Duodenal mucosa (tissue), 2 donors: ENCODE results near the gene DDX51.

ENCODE experiments used
- H3K27ac ChIP-seq: one replicate; pipeline ENCODE4 v1.7.0; 2013; ENCODE audit warnings: low read depth, low read length
- H3K27me3 ChIP-seq, 2 donors: one replicate each; pipeline ENCODE4 v1.7.0; 2013; ENCODE audit warnings: low read length in 2 of 2, control low read depth in 1 of 2; ENCODE audit not compliant: insufficient read depth in 2 of 2, control insufficient read depth in 1 of 2
- H3K36me3 ChIP-seq, 2 donors: one replicate each; pipeline ENCODE4 v1.7.0; 2013; ENCODE audit warnings: low read length in 2 of 2, control low read depth in 1 of 2; ENCODE audit not compliant: insufficient read depth in 2 of 2, control insufficient read depth in 1 of 2
- H3K4me1 ChIP-seq, 2 donors: one replicate each; pipeline ENCODE4 v1.7.0; 2013; ENCODE audit warnings: low read length in 2 of 2, control low read depth in 1 of 2; ENCODE audit not compliant: insufficient read depth in 2 of 2, control insufficient read depth in 1 of 2
- H3K4me3 ChIP-seq, 2 donors: one replicate each; pipeline ENCODE4 v1.7.0; 2013; ENCODE audit warnings: low read length in 2 of 2, low read depth in 1 of 2
- H3K9ac ChIP-seq, 2 donors: one replicate each; pipeline ENCODE4 v1.7.0; 2013; ENCODE audit warnings: low read length in 2 of 2, low read depth in 1 of 2
- H3K9me3 ChIP-seq, 2 donors: one replicate each; pipeline ENCODE4 v1.7.0; 2013; ENCODE audit warnings: low read length in 2 of 2, control low read depth in 1 of 2; ENCODE audit not compliant: control insufficient read depth in 1 of 2

Gene DDX51

DNA sequence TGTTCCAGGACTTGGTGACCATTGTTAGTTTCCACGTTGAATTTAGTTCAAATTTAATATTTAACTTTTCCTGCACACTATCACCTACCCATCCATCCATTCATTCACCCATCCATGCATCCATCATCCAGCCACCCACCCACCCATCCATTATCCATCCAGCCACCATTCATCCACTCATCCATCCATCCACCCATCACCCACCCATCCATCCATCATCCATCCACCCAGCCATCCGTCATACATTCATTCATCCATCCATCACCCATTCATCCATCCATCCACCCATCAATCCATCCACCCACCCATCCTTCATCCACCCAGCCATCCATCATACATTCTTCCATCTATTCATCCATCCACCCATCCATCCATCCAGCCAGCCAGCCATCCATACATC lies 22.0 kb upstream of the DDX51 start:
- no peak overlapping the region for H3K27ac ChIP-seq
- H3K9ac ChIP-seq: no peak overlapping the region
- H3K9me3 ChIP-seq: no peaks in the 10 kb centered on the region
- no peak overlapping the region for H3K4me3 ChIP-seq
- peaks cover 0 to 3% of the 10 kb centered on the region in 2 donors for H3K4me1 ChIP-seq
- H3K27me3 ChIP-seq: peaks cover 3 to 5% of the 10 kb centered on the region in 2 donors
- no peaks in the 10 kb centered on the region for H3K36me3 ChIP-seq

DNA sequence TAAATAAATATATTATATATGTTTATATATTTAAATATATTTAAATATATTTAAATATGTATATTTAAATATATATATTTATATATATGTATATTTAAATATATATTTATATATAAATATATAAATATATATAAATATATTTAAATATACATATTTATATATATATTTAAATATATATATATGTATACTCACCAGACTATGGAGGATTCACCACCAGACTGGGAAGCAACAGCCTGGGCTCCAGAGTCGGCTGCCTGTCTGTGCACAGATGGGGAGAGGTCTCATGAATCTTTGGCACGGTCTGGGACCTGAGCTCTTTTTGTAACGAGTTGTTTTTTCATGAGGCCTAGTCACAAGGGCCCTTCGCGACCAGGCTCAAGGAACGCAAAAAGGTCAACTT lies 21.5 kb upstream of the DDX51 start:
- no peak overlapping the region for H3K9ac ChIP-seq
- no peak overlapping the region for H3K27ac ChIP-seq
- peaks cover 1 to 3% of the 10 kb centered on the region in 2 donors for H3K27me3 ChIP-seq
- no peaks in the 10 kb centered on the region for H3K9me3 ChIP-seq
- H3K4me3 ChIP-seq: no peak overlapping the region
- H3K36me3 ChIP-seq: no peaks in the 10 kb centered on the region
- peaks cover 0 to 3% of the 10 kb centered on the region in 2 donors for H3K4me1 ChIP-seq

DNA sequence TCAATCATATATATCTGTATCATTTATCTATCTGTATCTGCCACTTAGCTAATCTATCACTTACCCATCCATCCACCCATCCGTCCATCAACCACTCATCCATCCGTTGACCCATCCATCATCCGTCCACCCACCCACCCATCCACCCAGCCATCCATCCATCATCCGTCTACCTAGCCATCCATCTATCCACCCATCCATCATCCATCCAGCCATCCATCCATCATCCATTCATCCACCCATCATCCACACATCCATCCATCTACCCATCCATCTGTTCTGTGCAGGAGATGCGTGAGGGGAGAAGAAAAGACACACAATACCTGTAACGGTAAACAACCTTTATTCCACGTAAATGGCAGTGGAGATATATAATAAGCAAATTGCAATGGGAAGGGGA lies 20.3 kb upstream of the DDX51 start:
- Histone ChIP-seq H3K4me3 (no peak overlapping the region), H3K27me3 (peaks cover 0 to 3% of the 10 kb centered on the region in 2 donors), H3K4me1 (peaks cover 0 to 3% of the 10 kb centered on the region in 2 donors)

DNA sequence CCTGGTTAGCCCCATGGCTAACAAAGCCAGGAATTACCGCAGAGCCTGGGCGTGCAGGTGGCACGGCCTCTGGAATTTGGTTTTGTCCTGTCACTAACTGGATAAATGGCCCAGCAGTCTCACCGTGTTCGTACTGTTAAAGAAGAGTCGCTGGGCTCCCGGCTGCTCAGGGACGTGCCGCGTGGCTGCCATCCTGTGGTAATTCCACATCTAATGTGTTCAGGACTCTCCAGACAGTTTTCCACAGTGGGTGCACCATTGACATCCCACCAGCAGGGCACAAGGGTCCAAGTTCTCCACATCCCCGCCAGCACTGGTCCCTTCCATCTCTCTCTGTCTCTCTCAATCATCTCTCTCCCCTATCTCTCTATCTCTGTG lies 19.8 kb upstream of the DDX51 start:
- Histone ChIP-seq H3K9ac (no peak overlapping the region), H3K4me1 (peaks cover 0 to 3% of the 10 kb centered on the region in 2 donors), H3K4me3 (no peak overlapping the region), H3K27me3 (peaks cover 0 to 3% of the 10 kb centered on the region in 2 donors), H3K9me3 (no peaks in the 10 kb centered on the region), H3K36me3 (no peaks in the 10 kb centered on the region), H3K27ac (no peak overlapping the region)

More for the DNA sequence above, 20.3 kb upstream of the DDX51 start:
- Histone ChIP-seq H3K9me3 (no peaks in the 10 kb centered on the region), H3K9ac (no peak overlapping the region), H3K27ac (no peak overlapping the region), H3K36me3 (no peaks in the 10 kb centered on the region)

DNA sequence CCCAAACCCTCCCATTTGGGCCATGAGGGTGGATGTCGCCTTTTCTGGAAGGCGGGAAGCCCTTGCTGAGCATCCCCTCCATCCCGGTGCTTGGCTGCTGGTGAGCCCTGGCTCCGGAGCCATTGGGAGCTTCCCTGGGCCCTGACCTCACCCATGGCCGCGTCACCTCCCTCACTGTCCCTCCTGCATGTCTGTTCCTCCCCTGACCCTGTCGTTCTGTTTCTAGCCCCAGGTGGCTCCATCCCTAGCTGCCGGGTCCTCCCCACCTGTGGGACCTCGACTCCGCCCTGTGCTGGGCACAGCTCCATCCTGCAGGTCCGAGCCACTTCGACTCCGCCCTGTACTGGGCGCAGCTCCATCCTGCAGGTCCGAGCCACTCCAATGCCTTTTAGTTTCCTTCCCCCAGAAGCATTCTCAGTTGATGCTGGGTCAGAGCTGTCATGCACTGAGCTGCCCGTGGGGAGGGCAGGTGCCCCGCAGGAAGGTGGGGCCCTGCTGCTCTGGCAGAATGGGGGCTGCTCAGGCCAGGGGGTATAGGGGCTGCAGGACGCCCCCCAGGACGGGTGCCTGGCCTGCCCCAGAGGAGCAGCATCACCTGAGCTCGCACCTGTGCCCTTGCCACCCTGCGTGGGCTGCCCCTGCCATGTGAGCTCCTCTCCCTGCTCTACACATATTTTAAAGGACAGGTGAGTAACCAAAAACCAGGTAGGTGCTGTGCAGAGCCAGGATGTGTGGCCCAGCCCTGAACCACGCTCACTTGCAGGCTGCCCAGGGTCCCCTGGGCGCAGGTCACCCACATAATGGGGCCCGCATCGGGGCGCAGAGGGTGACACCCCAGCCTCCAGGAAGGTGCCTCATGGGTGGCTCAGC lies 19.2 kb upstream of the DDX51 start:
- H3K9me3 ChIP-seq: no peaks in the 10 kb centered on the region
- peaks cover 0 to 2% of the 10 kb centered on the region in 2 donors for H3K36me3 ChIP-seq
- peaks cover 0 to 3% of the 10 kb centered on the region in 2 donors for H3K4me1 ChIP-seq
- peaks cover 0 to 3% of the 10 kb centered on the region in 2 donors for H3K27me3 ChIP-seq
- H3K9ac ChIP-seq: no peak overlapping the region
- H3K4me3 ChIP-seq: no peak overlapping the region
- H3K27ac ChIP-seq: no peak overlapping the region

GRCh38 chr12:132162508-132163031 lies 18.5 kb upstream of the DDX51 start:
- Histone ChIP-seq H3K27me3 (peaks cover 0 to 3% of the 10 kb centered on the region in 2 donors), H3K4me1 (peaks cover 0 to 3% of the 10 kb centered on the region in 2 donors), H3K36me3 (peaks cover 5 to 9% of the 10 kb centered on the region in 2 donors), H3K9ac (no peak overlapping the region), H3K4me3 (no peak overlapping the region), H3K9me3 (no peaks in the 10 kb centered on the region), H3K27ac (no peak overlapping the region)

DNA sequence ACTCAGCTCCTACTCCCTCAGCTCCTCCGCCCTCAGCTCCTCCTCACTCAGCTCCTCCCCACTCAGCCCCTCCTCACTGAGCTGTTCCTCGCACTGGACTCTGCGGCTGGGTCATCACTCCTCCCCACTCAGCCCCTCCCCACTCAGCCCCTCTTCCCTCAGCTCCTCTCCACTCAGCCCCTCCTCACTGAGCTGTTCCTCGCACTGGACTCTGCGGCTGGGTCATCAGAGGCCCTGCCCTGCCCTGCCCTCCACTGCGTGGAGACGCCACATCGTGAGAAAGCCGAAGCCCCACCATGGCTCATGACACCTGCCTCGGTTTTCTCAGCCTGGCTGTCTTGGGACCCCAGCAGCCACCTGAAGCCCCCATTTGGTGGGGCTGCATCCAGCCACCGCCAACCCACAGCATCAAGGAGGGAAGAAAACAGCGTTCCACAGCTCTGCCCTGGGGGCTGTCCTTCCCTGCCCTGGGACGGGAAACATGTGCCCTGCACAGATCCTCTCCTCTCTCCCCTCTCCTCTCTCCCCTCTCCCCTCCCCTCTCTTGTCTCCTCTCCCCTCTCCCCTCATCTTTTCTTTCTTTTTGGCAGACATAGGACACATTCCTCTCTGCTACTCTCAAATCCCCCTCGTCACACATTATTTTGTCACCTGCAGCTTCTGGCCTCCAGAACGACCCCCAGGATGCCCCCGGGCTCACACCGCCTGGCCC lies 17.8 kb upstream of the DDX51 start:
- Histone ChIP-seq H3K27me3 (peaks cover 0 to 3% of the 10 kb centered on the region in 2 donors), H3K4me3 (no peak overlapping the region), H3K27ac (no peak overlapping the region), H3K36me3 (peaks cover 9 to 14% of the 10 kb centered on the region in 2 donors), H3K9ac (no peak overlapping the region), H3K9me3 (no peaks in the 10 kb centered on the region), H3K4me1 (peaks cover 0 to 3% of the 10 kb centered on the region in 2 donors)

DNA sequence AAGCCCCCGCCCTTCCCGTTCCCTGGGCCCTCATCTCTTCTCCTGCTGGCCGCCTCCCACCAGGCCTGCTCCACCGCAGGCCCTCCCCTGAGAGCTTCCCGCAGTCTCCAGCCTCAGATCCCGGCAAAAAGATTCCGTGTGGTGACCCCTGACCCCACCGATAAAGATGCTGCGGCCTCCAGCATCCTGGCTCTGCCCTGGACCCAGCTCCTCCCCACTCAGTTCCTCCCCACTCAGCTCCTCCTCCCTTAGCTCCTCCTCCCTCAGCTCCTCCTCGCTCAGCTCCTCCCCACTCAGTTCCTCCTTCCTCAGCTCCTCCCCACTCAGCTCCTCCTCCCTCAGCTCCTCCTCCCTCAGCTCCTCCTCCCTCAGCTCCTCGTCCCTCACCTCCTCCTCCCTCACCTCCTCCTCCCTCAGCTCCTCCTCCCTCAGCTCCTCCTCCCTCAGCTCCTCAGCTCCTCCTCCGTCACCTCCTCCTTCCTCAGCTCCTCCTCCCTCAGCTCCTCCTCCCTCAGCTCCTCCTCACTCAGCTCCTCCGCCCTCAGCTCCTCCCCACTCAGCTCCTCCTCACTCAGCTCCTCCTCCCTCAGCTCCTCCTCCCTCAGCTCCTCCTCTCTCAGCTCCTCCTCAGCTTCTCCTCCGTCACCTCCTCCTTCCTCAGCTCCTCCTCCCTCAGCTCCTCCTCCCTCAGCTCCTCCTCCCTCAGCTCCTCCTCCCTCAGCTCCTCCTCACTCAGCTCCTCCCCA lies 17.1 kb upstream of the DDX51 start:
- Histone ChIP-seq H3K4me1 (peaks cover 0 to 3% of the 10 kb centered on the region in 2 donors), H3K4me3 (no peak overlapping the region), H3K27me3 (peaks cover 0 to 3% of the 10 kb centered on the region in 2 donors), H3K36me3 (peaks cover 13 to 22% of the 10 kb centered on the region in 2 donors), H3K27ac (no peak overlapping the region), H3K9me3 (no peaks in the 10 kb centered on the region), H3K9ac (no peak overlapping the region)

GRCh38 chr12:132160601-132161035 lies 16.5 kb upstream of the DDX51 start:
- H3K4me3 ChIP-seq: no peak overlapping the region
- no peak overlapping the region for H3K9ac ChIP-seq
- H3K27ac ChIP-seq: no peak overlapping the region
- peaks cover 13 to 28% of the 10 kb centered on the region in 2 donors for H3K36me3 ChIP-seq
- H3K9me3 ChIP-seq: no peaks in the 10 kb centered on the region
- H3K27me3 ChIP-seq: peaks cover 0 to 3% of the 10 kb centered on the region in 2 donors
- peaks cover 0 to 3% of the 10 kb centered on the region in 2 donors for H3K4me1 ChIP-seq
